Loucy (cell line): ENCODE results near the gene CD207.

Source experiments
- CTCF ChIP-seq: fragments of 200-600 bp; sonication (generic); conservative IDR thresholded peaks from 2 replicates; pipeline ENCODE4 v1.5.1; 2014; ENCODE audit warnings: mild to moderate bottlenecking, antibody characterized with exemption, low read length
- EZH2phosphoT487 ChIP-seq: fragments of 200-600 bp; IDR thresholded peaks from 2 replicates; pipeline ENCODE4 v1.6.1; 2018; ENCODE audit warnings: antibody characterized with exemption, mild to moderate bottlenecking, moderate library complexity, borderline replicate concordance

- TF ChIP-seq CTCF (no peak), EZH2phosphoT487 (no peak)
Observed at GRCh38 chr2:70829916-70830315, 5.7 kb downstream of the CD207 start.
